Hematopoietic multipotent progenitor cell treated with erythropoietin and hydrocortisone succinate and interleukin-3 and kit ligand, for 15 days (in vitro differentiated cells): ENCODE data around the gene FNDC8.
"Not testable (repeated sequence)": the region's sequence is repeated elsewhere in the genome, so short reads cannot be mapped to it uniquely, and the experiment has no call there.

Source experiments
- DNase-seq: peaks from one replicate; pipeline ENCODE4 v3.0.0-alpha.2; 2015; ENCODE audit warnings: low spot score

FNDC8 gene

GRCh38 chr17:35144840-35145239 lies 23.4 kb downstream of the FNDC8 start:
- no peak for DNase-seq

- no peak for DNase-seq
Observed at GRCh38 chr17:35146214-35146833, 24.9 kb downstream of the FNDC8 start.

DNA sequence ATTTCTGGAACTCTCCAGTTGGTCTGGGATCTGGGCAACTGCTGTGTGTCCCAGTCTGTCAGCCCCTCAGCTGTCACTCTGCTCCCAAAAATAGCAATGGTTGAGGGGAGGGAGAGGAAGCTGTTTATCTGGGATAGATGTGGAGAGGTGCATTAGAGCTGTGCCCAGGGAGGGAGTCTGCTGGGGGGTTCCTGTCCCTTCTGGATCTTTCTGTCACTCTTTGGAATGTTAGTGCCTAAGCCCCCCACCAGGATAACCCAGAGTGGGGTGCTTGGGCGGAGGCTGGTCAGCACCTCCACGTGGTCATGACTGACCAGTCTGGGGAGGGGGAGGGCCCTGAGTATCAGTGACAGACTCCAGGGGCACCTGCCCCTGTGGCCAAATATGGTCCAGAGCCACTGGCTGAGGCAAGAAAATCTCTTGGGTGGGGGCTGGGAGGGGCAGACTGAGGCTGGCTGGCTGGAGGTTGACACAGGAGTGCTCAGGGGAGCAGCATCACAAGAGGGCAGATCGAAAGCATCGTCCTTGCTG lies 26.0 kb downstream of the FNDC8 start, which contains the start of gene UNC45B:
Gene UNC45B, plus strand, starts transcription at position 443 of the 531 bp plus-strand sequence. CDS start 447 bp downstream, outside the sequence.
- DNase-seq: no peak

GRCh38 chr17:35148144-35148543 lies 26.7 kb downstream of the FNDC8 start:
- DNase-seq: no peak

DNA sequence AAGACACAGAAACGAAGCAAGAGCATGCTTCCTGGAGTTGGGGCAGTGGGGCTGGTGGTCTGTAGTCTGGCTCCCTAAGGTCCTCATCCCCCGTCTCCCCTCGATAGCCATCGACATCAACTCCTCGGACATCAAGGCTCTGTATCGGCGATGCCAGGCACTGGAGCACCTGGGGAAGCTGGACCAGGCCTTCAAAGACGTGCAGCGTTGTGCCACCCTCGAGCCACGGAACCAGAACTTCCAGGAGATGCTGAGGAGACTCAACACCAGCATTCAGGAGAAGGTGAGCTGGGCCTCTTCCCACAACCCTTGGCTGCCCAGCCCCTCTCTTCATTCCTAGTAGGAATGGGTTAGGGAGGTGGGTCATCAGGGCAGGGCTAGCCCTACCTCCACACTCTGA lies 28.5 kb downstream of the FNDC8 start:
- no peak for DNase-seq

- not testable (repeated sequence) for DNase-seq
Observed at GRCh38 chr17:35151080-35151479, 29.7 kb downstream of the FNDC8 start.

DNA sequence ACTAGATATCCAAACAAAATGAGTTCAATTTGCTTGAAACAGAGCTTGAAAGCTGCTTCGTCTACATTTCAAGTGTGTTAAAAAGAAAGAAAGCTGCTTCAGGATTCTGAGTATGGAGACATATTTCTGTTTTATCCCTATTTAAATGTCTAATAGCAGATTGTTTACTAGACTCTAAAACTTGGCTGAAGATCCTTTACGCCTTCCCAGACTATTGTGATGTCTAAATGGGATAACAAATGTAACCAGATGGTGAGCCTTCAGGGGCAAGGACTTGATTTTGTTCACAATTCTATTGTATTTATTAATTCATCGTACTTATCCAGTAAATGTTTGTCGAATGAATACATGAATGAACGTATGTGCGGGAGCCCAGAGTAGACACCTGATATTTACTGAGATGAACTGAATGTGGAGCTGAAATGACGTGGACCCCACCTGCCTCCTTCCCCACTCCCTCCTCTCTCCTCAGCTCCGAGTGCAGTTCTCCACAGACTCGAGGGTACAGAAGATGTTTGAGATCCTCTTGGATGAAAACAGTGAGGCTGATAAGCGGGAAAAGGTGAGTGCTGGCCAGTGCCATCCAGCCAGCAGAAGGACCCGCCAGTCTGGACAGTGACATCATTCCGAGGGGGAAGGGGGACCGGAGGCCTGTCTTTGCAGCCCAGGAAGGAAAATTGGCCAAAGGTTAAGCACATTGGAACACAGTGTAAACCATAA lies 31.2 kb downstream of the FNDC8 start:
- no peak for DNase-seq

- DNase-seq: no peak
Observed at GRCh38 chr17:35154196-35155165, 33.1 kb downstream of the FNDC8 start.

GRCh38 chr17:35155246-35155645 lies 33.8 kb downstream of the FNDC8 start:
- no peak for DNase-seq

GRCh38 chr17:35159940-35160339 lies 38.5 kb downstream of the FNDC8 start:
- no peak for DNase-seq

DNA sequence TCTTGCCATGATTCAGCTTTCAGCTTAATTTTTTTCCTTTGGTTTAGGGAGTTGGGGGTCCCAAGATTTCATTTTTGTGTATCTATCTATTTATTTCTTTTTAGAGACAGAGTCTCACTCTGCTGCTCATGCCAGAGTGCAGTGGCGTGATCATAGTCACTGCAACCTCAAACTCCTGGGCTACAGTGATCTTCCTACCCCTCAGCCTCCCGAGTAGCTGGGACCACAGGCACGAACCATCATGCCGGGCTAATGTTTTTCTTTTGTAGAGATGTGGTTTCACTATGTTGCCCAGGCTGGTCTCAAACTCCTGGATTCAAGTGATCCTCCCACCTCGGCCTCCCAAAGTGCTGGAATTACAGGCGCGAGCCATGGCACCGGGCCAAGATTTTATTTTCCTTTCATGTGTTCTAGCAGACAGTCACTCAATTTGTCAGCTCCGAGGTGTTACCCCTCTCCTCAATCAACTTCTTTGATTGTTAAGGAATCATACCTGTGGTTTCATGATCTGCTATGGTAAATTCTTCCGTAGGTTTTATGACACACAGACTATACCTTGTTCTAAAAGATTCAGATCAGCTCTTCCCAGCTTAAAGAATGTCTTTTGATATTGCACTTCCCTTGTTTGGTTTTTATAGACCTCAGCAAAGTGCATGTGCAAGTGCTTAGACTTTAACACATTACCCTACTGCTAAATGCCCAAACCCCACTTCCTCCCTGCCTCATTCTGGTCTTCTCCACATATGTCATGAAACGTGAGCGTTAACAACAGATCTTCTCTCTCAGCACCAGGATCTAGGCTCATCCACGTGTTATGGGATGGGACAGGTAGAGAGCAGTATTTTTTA lies 39.2 kb downstream of the FNDC8 start:
- DNase-seq: no peak

GRCh38 chr17:35161281-35161761 lies 39.9 kb downstream of the FNDC8 start:
- no peak for DNase-seq

- DNase-seq: no peak
Observed at GRCh38 chr17:35162755-35163154, 41.3 kb downstream of the FNDC8 start.

GRCh38 chr17:35163886-35164285 lies 42.5 kb downstream of the FNDC8 start:
- no peak for DNase-seq

GRCh38 chr17:35164716-35165115 lies 43.3 kb downstream of the FNDC8 start:
- DNase-seq: no peak

DNA sequence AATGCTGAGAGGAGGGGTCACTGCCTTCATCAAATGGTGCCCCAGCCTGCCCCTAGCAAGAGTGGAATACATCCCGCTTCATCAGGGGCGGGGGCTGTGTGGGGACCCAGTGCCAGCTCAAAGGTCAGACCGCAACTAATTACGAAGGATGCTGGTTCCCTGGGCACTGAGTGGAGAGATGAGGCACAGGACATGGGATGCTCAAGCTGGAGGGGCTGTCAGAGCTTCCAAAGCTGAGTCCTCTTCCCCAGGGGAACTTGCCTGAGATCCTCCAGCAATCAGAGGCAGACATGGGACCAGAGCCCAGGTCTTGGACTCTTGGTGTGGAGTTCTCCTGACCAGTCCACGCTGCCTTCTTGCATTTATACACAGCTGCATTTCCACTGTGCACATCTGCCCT lies 45.1 kb downstream of the FNDC8 start:
- no peak for DNase-seq

GRCh38 chr17:35167046-35167445 lies 45.6 kb downstream of the FNDC8 start:
- no peak for DNase-seq

DNA sequence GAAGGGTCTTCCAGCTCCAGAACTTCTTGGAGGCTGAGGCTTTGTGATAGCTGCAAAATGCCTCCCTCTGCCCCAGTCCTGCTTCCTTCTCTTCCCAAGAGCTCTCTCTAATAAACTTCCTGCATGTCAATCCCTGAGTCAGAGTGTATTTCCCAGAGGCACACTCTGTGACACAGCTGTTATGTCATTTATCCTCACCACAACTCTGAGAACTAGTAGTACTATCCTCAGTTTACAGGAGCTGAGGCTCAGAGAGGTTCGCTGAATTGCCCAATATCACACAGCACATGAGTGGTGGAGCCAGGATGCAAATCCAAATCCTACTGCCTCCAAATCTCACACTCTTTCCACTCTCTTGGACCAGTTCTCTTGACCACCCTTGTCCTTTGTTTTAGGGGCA lies 46.3 kb downstream of the FNDC8 start:
- DNase-seq: no peak

GRCh38 chr17:35169835-35170363 lies 48.5 kb downstream of the FNDC8 start:
- no peak for DNase-seq

DNA sequence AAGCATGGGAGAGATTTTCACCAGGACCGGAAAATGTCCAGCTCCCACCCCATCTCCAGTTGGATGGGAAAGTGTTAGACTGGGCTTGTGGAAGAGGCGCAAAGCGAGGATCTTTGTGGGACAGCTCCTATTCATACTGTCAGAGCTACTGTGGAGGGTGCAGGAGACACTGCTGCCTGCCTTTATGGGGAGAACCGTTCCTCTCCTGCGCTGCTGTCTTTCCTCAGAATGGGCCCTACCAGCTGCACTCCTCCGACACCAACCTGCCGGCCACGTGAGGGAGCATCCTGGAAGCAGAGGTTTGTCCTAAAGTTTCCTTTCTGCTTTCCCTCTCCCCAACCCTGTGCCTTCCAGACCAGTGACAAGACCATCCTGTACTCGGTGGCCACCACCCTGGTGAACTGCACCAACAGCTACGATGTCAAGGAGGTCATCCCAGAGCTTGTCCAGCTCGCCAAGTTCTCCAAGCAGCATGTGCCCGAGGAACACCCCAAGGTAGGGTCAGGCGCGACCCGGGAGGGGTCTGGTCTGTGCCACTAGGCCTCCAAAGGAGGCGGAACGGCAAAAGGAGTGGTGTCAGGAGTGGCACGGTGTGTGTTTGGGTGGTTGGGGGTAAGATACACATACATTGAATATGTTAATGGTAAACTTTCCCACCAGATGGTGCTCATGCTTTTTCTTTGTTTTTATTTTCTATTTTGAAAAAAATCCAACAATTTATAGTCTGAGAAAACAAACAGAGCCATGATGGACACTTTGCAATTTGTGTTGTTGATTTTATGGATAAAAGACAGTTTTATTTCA lies 49.8 kb downstream of the FNDC8 start:
- DNase-seq: no peak
